Hepatocyte (in vitro differentiated cells): ENCODE measurements around the gene ZBTB37. TPM values are rescaled to one million over a fixed set of nuclear protein-coding genes. Genes with fewer than 3 reads are reported as not detected.

Experiments used
- polyA plus RNA-seq: library from polyadenylated mRNA; unstranded; fragments of >200 nt; fragmentation: Nextera tagmentation; extraction: Ambion mirVana; gene quantifications from 2 replicates; pipeline ENCODE4 v1.2.1, GENCODE V29; 2016
- small RNA-seq: library from RNA; depleted of rRNA; stranded (forward); fragments of <200 nt; gene quantifications from one replicate; pipeline ENCODE3, GENCODE V24; 2014
- total RNA-seq: library from RNA; depleted of rRNA; stranded (reverse); fragments of >200 nt; gene quantifications from 2 replicates; pipeline ENCODE4 v1.2.3, GENCODE V29; 2014

ZBTB37 gene
- total and polyA plus RNA-seq, 2 experiments from 2014 or later: 0.99 to 9.3 TPM

Small RNA genes lying within 50 kb of the gene (small RNA-seq; reads per million reads assigned to genes)
- gene RNA5SP67: not detected

Other genes starting within 250 kb of the ZBTB37 start
- gene TEX50, start 233.0 kb upstream of the ZBTB37 start, total RNA-seq: not detected in 2 replicates
- gene TEX50, start 233.0 kb upstream of the ZBTB37 start, polyA plus RNA-seq: not detected in 2 replicates
- gene ANKRD45, start 198.5 kb upstream of the ZBTB37 start, total RNA-seq: 0.10 TPM in 1 of 2 replicates, not detected in the other
- gene ANKRD45, start 198.5 kb upstream of the ZBTB37 start, polyA plus RNA-seq: 1.0 and 2.2 TPM in 2 replicates
- 23.1 and 24.2 TPM in 2 replicates for gene KLHL20, start 153.4 kb upstream of the ZBTB37 start, total RNA-seq
- 10.0 and 15.6 TPM in 2 replicates for gene KLHL20, start 153.4 kb upstream of the ZBTB37 start, polyA plus RNA-seq
- gene DARS2, start 43.7 kb upstream of the ZBTB37 start, total RNA-seq: 17.4 and 17.7 TPM in 2 replicates
- 9.5 and 13.1 TPM in 2 replicates for gene DARS2, start 43.7 kb upstream of the ZBTB37 start, polyA plus RNA-seq
- 6.1 and 8.4 TPM in 2 replicates for gene CENPL, start 43.5 kb upstream of the ZBTB37 start, total RNA-seq
- 4.2 and 5.8 TPM in 2 replicates for gene CENPL, start 43.5 kb upstream of the ZBTB37 start, polyA plus RNA-seq
- gene GAS5, start 391 bp upstream of the ZBTB37 start, total RNA-seq: 495 and 553 TPM in 2 replicates
- gene GAS5, start 391 bp upstream of the ZBTB37 start, polyA plus RNA-seq: 162 and 174 TPM in 2 replicates
- gene SERPINC1, start 48.9 kb downstream of the ZBTB37 start, total RNA-seq: 123 and 125 TPM in 2 replicates
- 53.5 and 85.4 TPM in 2 replicates for gene SERPINC1, start 48.9 kb downstream of the ZBTB37 start, polyA plus RNA-seq
- gene RC3H1, start 154.0 kb downstream of the ZBTB37 start, total RNA-seq: 22.8 and 32.6 TPM in 2 replicates
- gene RC3H1, start 154.0 kb downstream of the ZBTB37 start, polyA plus RNA-seq: 5.8 and 5.9 TPM in 2 replicates